A549 (cell line): ENCODE results near the gene WHRN. TPM values are rescaled to one million over a fixed set of nuclear protein-coding genes. Genes with fewer than 3 reads are reported as not detected.

Experiments used
- ATAC-seq, 2 experiments: fragments of 200-7000 bp in 1 of 2; fragments of >200 bp in 1 of 2; cut with Nextera tagmentation in 1 of 2; cut with Tn5 transposase in 1 of 2; 3 replicates each; pipeline versions ENCODE4 v1.8.0 to v1.9.1; 2018 to 2020; ENCODE audit warnings: mild to moderate bottlenecking in 1 of 2, moderate library complexity in 1 of 2
- CTCF ChIA-PET: fragments of 300-600 bp; sonication (Branson Sonifier 250); formaldehyde crosslinking; extraction: SDS; loops from one replicate; lab custom pipeline; 2021; ENCODE audit warnings: antibody characterized with exemption, inconsistent platforms; lab: Yijun Ruan, JAX
- POLR2A ChIA-PET: fragments of 350-600 bp; formaldehyde crosslinking; extraction: SDS; loops from one replicate; lab custom pipeline; 2021; ENCODE audit warnings: antibody characterized with exemption, inconsistent platforms; lab: Yijun Ruan, JAX
- DNase-seq, 2 experiments: peaks; one replicate each; pipeline versions ENCODE4 v3.0.0 to v3.0.0-alpha.2; 2011 to 2016; ENCODE audit warnings: low read depth in 1 of 2, low spot score in 1 of 2
- FAIRE-seq: peaks from 2 replicates; lab custom pipeline; 2011; peaks lifted over from hg19 to GRCh38; lab: Jason Lieb, UNC
- H3K27ac ChIP-seq, 2 experiments: fragments of >200 bp; sonication (Bioruptor Twin); formaldehyde crosslinking; 3 replicates each; pipeline ENCODE4 v1.5.1; 2016 to 2017
- H3K4me1 ChIP-seq: fragments of >200 bp; sonication (Bioruptor Twin); formaldehyde crosslinking; 3 replicates; pipeline ENCODE4 v1.6.1; 2016
- H3K4me2 ChIP-seq: fragments of >200 bp; sonication (Bioruptor Twin); formaldehyde crosslinking; 3 replicates; pipeline ENCODE4 v1.6.1; 2016
- H3K4me3 ChIP-seq: fragments of >200 bp; sonication (Bioruptor Twin); formaldehyde crosslinking; 3 replicates; pipeline ENCODE4 v1.5.1; 2016
- H3K9me3 ChIP-seq: fragments of >200 bp; sonication (Bioruptor Twin); formaldehyde crosslinking; 3 replicates; pipeline ENCODE4 v1.6.1; 2016
- CTCF ChIP-seq: fragments of >200 bp; sonication (Bioruptor Twin); formaldehyde crosslinking; IDR thresholded peaks from 3 replicates; pipeline ENCODE4 v1.5.1; 2016
- EHMT2 ChIP-seq: fragments of 200-600 bp; sonication (generic); IDR thresholded peaks from 2 replicates; pipeline ENCODE4 v1.6.1; 2016; ENCODE audit warnings: antibody characterized with exemption, low read depth, mild to moderate bottlenecking, moderate library complexity
- ESRRA ChIP-seq: fragments of 150-350 bp; IDR thresholded peaks from 2 replicates; pipeline ENCODE4 v1.6.1; 2014; ENCODE audit warnings: mild to moderate bottlenecking, low read length, borderline replicate concordance
- FOSB ChIP-seq: fragments of 250-450 bp; sonication (Bioruptor Pico); IDR thresholded peaks from 2 replicates; pipeline ENCODE4 v1.5.0; 2020; ENCODE audit warnings: mild to moderate bottlenecking, moderate library complexity
- FOXS1 ChIP-seq: fragments of 250-450 bp; sonication (Bioruptor Pico); IDR thresholded peaks from 2 replicates; pipeline ENCODE4 v1.5.0; 2020; ENCODE audit warnings: mild to moderate bottlenecking, moderate library complexity
- HOXB13 ChIP-seq: fragments of 250-450 bp; sonication (Bioruptor Pico); IDR thresholded peaks from 2 replicates; pipeline ENCODE4 v1.5.0; 2020; ENCODE audit warnings: low read depth, mild to moderate bottlenecking, moderate library complexity
- KDM1A ChIP-seq: fragments of 200-600 bp; sonication (generic); IDR thresholded peaks from 2 replicates; pipeline ENCODE4 v1.6.1; 2016; ENCODE audit warnings: low read depth, mild to moderate bottlenecking
- MAZ ChIP-seq: fragments of 150-350 bp; IDR thresholded peaks from 2 replicates; pipeline ENCODE4 v1.6.1; 2014; ENCODE audit warnings: antibody characterized with exemption, low read depth, low read length, borderline replicate concordance
- MYC ChIP-seq: IDR thresholded peaks from 2 replicates; pipeline ENCODE4 v1.6.1; 2012; ENCODE audit warnings: mild to moderate bottlenecking, inconsistent platforms, low read length, improper control_type of control experiment, borderline replicate concordance
- NFE2L2 ChIP-seq: fragments of 150-350 bp; conservative IDR thresholded peaks from 2 replicates; pipeline ENCODE4 v1.6.1; 2014; ENCODE audit warnings: low read length
- RCOR1 ChIP-seq: fragments of 150-350 bp; IDR thresholded peaks from 2 replicates; pipeline ENCODE4 v1.6.1; 2014; ENCODE audit warnings: antibody characterized with exemption, low read length, low read depth
- REST ChIP-seq: fragments of 200-600 bp; sonication (generic); IDR thresholded peaks from 2 replicates; pipeline ENCODE4 v1.6.1; 2016; ENCODE audit warnings: antibody characterized with exemption, mild to moderate bottlenecking, moderate library complexity
- SMC3 ChIP-seq: fragments of >200 bp; sonication (Bioruptor Twin); formaldehyde crosslinking; IDR thresholded peaks from 3 replicates; pipeline ENCODE4 v1.6.1; 2018; ENCODE audit warnings: inconsistent platforms
- TFCP2L1 ChIP-seq: fragments of 250-450 bp; sonication (Bioruptor Pico); IDR thresholded peaks from 2 replicates; pipeline ENCODE4 v1.5.0; 2021; ENCODE audit warnings: mild to moderate bottlenecking
- ZFP36 ChIP-seq: fragments of 450-650 bp; IDR thresholded peaks from 2 replicates; pipeline ENCODE4 v1.6.1; 2014; ENCODE audit warnings: borderline replicate concordance; ENCODE audit not compliant: partially characterized antibody
- ZNF302 ChIP-seq: fragments of 250-450 bp; sonication (Bioruptor Pico); IDR thresholded peaks from 2 replicates; pipeline ENCODE4 v1.9.0; 2021; ENCODE audit warnings: inconsistent platforms, mild to moderate bottlenecking, moderate library complexity
- ZSCAN20 ChIP-seq: fragments of 250-450 bp; sonication (Bioruptor Pico); IDR thresholded peaks from 2 replicates; pipeline ENCODE4 v1.8.0; 2022; ENCODE audit warnings: mild to moderate bottlenecking, moderate library complexity
- WGBS: methylation state at CpG from one replicate; pipeline ENCODE4 v1.1.6; 2017; ENCODE audit errors: missing lambda C conversion rate; 5-methylcytosine and 5-hydroxymethylcytosine counted together
- polyA plus RNA-seq, 4 experiments: library from polyadenylated mRNA; depleted of rRNA in 3 of 4; stranded (reverse); fragments of >200 nt; fragmentation: RNase III in 1 of 4; extraction: RNeasy Plus Mini Kit Qiagen cat#74134 plus additional on column Dnase treatment in 1 of 4; gene quantifications; 2 replicates in 3 of 4; 3 replicates in 1 of 4; pipeline ENCODE4 v1.2.3, GENCODE V29; 2011 to 2017
- TF ChIP-seq, protein P1 (sequence below): fragments of 450-650 bp; IDR thresholded peaks from 2 replicates; pipeline ENCODE4 v1.6.1; 2014; ENCODE audit warnings: antibody characterized with exemption

Gene WHRN
- polyA plus RNA-seq, 2 of the 4 experiments (the other 2 are of a cell fraction), result 1.2 to 3.2 TPM

GRCh38 chr9:114492991-114493390, 12.3 kb downstream of the WHRN start:
- POLR2A ChIA-PET, result no interaction called here
- 83% methylated on average over 7 of the region's 7 CpGs for WGBS
- Histone ChIP-seq H3K4me3 (no peak overlapping the region), H3K4me1 (no peaks in the 10 kb centered on the region), H3K4me2 (no peak overlapping the region), H3K9me3 (no peaks in the 10 kb centered on the region), H3K27ac (no peak overlapping the region)
- ATAC-seq, result no peak
- no peak for FAIRE-seq
- DNase-seq, result no peak
- no peak for TF ChIP-seq ZSCAN20
- no peak for TF ChIP-seq REST
- TF ChIP-seq TFCP2L1 (CRISPR knock-in tag), result no peak
- no peak for TF ChIP-seq FOXS1 (CRISPR knock-in tag)
- TF ChIP-seq, protein P1, sequence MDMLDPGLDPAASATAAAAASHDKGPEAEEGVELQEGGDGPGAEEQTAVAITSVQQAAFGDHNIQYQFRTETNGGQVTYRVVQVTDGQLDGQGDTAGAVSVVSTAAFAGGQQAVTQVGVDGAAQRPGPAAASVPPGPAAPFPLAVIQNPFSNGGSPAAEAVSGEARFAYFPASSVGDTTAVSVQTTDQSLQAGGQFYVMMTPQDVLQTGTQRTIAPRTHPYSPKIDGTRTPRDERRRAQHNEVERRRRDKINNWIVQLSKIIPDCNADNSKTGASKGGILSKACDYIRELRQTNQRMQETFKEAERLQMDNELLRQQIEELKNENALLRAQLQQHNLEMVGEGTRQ, result no peak
- no peak for TF ChIP-seq MYC
- TF ChIP-seq ZFP36, result no peak
- TF ChIP-seq SMC3, result no peak
- no peak for TF ChIP-seq ZNF302 (CRISPR knock-in tag)
- no peak for TF ChIP-seq EHMT2
- TF ChIP-seq HOXB13 (CRISPR knock-in tag), result no peak
- TF ChIP-seq FOSB, result no peak
- no peak for TF ChIP-seq MAZ
- no peak for TF ChIP-seq NFE2L2
- no peak for TF ChIP-seq RCOR1
- CTCF ChIA-PET, result interaction anchor here (2.6 to 4.2 kb wide), 4 partner anchors 11 to 160 kb away, joined by 7 to 19 read pairs (median 8); partner anchors contain the start of gene WHRN

DNA sequence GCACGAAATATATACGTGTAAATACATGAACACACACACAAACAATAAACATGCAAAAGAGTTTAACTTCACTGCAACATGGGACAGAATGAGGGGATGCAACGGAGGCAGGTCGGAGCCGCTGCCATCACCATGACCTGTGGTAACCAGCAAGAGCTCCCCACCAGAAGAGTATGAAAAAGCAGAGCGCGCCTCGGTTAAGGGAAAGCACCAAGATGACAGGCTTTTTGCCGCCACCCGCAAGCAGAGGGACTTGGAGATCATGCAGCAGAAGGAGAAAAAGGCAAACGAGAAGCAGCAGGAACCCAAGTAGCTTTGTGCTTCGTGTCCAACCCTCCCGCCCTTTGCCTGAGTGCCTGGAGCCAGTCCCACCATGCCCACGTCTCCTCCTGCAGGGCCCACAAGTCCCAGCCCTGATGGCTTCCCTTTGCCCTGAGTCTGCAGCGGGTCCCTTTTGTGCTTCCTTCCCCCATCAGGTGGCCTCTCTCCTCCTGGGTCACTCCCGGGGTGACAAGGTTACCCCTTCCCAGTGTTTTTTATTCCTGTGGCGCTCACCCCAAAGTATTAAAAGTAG, 13.8 kb downstream of the WHRN start:
- CTCF ChIA-PET, result interaction anchor here (0.9 to 4.2 kb wide), 6 partner anchors 12 to 190 kb away, joined by 4 to 19 read pairs (median 4); partner anchors contain the start of genes TEX48, TMEM268 and WHRN
- FAIRE-seq, result no peak
- Histone ChIP-seq H3K9me3 (no peaks in the 10 kb centered on the region), H3K4me3 (no peak overlapping the region), H3K4me2 (no peak overlapping the region), H3K4me1 (no peaks in the 10 kb centered on the region), H3K27ac (no peak overlapping the region)
- 71% methylated on average over 17 of the region's 17 CpGs for WGBS
- DNase-seq, result no peak
- no peak for ATAC-seq
- no peak for TF ChIP-seq ESRRA
- no peak for TF ChIP-seq CTCF
- no peak for TF ChIP-seq NFE2L2
- TF ChIP-seq KDM1A, result no peak
- POLR2A ChIA-PET, result no interaction called here
